SJCRH30 (cell line): ENCODE data around the gene TNC. TPM values are rescaled to one million over a fixed set of nuclear protein-coding genes. Genes with fewer than 3 reads are reported as not detected.

Source experiments
- DNase-seq, 2 experiments: peaks; one replicate each; pipeline ENCODE4 v3.0.0-alpha.2; 2015 to 2020
- H3K27ac ChIP-seq: fragments of 250-450 bp; sonication (Bioruptor Pico); 2 replicates; pipeline ENCODE4 v1.5.1; 2020; ENCODE audit warnings: mild to moderate bottlenecking, moderate library complexity
- H3K27me3 ChIP-seq: fragments of 250-450 bp; sonication (Bioruptor Pico); 2 replicates; pipeline ENCODE4 v1.5.1; 2020; ENCODE audit warnings: mild to moderate bottlenecking, moderate library complexity
- H3K36me3 ChIP-seq: fragments of 250-450 bp; sonication (Bioruptor Pico); 2 replicates; pipeline ENCODE4 v1.5.1; 2020; ENCODE audit warnings: mild to moderate bottlenecking, moderate library complexity
- H3K4me1 ChIP-seq: fragments of 250-450 bp; sonication (Bioruptor Pico); 2 replicates; pipeline ENCODE4 v1.5.1; 2020; ENCODE audit warnings: mild to moderate bottlenecking, moderate library complexity
- H3K4me3 ChIP-seq: fragments of 250-450 bp; sonication (Bioruptor Pico); 2 replicates; pipeline ENCODE4 v1.5.1; 2020; ENCODE audit warnings: mild to moderate bottlenecking, moderate library complexity
- H3K9me3 ChIP-seq: fragments of 250-450 bp; sonication (Bioruptor Pico); replicated peaks from 2 replicates; pipeline ENCODE4 v1.5.1; 2020; ENCODE audit warnings: mild to moderate bottlenecking, moderate library complexity
- total RNA-seq: library from RNA; depleted of rRNA; stranded (reverse); fragments of >200 nt; shearing (Covaris generic); gene quantifications from 2 replicates; pipeline ENCODE4 v1.2.3, GENCODE V29; 2014

The TNC gene
- total RNA-seq, 1 experiment from 2014 or later, result 181 TPM

DNA sequence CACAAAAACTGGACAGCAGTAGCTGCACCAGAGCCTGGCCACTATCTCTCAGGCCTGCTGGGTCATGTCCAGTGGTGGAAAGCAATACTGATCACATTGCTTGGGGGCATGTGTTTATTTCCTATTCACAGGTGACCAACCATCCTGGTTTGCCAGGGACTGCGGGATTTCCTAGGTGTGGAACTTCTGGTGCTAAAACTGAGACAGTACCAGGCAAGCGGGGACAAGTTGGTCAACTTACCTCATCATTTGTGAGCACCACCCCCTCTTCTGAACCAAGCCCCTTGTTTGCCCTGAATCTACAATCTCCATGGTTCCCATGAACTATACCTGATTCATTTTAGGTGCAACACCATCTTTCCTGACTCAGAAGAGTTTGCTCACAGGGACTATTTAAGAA, 81.3 kb downstream of the TNC start:
- H3K36me3 ChIP-seq, result peaks cover 93% of the 10 kb centered on the region
- H3K4me1 ChIP-seq, result no peaks in the 10 kb centered on the region; the same call in 1 of the 2 replicates
- no peak for DNase-seq
- no peaks in the 10 kb centered on the region for H3K27me3 ChIP-seq
- no peak overlapping the region for H3K27ac ChIP-seq
- H3K9me3 ChIP-seq, result no peaks in the 10 kb centered on the region
- no peak overlapping the region for H3K4me3 ChIP-seq

DNA sequence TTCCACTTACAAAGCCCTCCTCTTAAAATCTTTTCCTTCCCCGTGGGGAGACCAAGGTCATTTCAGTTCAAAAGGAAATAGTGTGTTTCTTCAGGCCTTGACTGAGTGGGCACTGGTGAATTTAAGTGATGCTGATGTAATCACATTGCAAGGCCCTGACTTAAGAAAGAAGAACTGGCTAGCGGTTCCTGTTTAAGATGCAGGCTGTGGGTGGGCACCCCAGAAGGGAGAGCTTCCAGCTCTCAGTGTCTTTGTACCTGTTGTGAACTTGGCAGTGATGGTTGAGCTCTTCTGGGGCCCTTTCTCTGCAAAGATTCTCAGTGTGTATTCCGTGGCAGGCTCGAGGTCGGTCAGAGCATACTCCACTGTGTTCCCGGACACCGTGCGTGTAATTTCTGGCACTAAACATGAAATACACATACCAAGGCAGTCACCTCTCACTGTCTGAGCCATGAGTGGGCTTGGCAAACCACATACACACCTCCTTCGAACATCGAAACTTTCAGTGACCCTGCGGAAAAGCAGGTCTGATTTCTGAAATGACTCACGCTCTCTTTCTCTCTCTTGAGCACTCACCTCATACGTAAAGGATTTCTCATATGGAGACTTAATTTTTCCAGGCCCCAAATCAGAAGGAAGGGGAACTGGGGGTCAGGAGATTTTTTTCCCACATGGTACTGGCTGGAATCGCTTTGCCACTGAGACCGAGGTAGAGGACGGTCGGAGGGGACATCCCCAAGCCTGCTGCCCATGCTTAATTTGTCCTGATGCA, 81.9 kb downstream of the TNC start:
- Histone ChIP-seq H3K36me3 (peaks cover 93% of the 10 kb centered on the region), H3K9me3 (no peaks in the 10 kb centered on the region), H3K4me3 (no peak overlapping the region), H3K4me1 (no peaks in the 10 kb centered on the region; the same call in 1 of the 2 replicates), H3K27ac (no peak overlapping the region), H3K27me3 (no peaks in the 10 kb centered on the region)
- DNase-seq, result no peak

DNA sequence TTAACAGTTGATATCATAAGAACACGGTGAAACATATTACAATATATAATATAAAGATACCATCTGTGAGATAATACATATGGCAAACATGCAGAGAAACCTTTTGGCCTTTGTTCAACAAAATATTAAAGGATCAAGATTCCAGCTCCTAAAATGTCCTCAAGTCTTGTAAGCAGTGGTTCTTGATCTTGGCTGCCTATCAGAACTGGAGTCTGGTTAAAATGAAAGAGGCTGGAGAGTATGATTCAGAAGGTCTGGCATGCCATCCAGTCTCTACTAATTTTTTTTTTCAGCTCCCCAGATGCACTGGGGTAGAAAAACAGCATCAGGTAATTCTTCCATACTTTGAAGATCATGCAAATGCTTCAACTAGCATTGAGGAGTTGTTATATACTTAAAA, 83.2 kb downstream of the TNC start:
- peaks cover 93% of the 10 kb centered on the region for H3K36me3 ChIP-seq

DNA sequence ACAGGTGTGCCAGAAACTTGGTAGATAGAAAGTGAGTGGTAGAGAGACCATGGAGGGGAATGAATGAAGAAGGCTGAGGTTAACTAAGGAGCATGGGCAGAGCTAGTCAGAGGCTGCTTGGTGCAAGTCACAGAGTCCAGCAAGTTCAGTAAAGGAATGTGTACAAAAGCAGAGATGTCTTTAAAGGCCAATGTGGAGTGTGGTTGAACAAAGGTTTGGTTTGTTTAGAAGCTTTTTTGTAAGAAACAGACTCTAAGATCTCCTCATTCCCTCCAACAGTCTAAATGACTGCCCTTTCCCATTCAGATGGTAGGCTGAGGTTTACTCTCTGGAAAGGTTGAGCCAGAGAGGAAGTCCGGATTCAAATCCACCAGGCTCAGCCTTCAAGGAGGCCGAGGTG, 84.2 kb downstream of the TNC start:
- no peaks in the 10 kb centered on the region; the same call in 1 of the 2 replicates for H3K4me1 ChIP-seq
- no peak overlapping the region for H3K27ac ChIP-seq
- peaks cover 92% of the 10 kb centered on the region for H3K36me3 ChIP-seq
- no peaks in the 10 kb centered on the region for H3K27me3 ChIP-seq
- DNase-seq, result no peak
- H3K4me3 ChIP-seq, result no peak overlapping the region
- H3K9me3 ChIP-seq, result no peaks in the 10 kb centered on the region

More for the DNA sequence above, 83.2 kb downstream of the TNC start:
- no peak overlapping the region for H3K27ac ChIP-seq
- no peaks in the 10 kb centered on the region for H3K9me3 ChIP-seq
- no peak overlapping the region for H3K4me3 ChIP-seq
- no peak for DNase-seq
- H3K4me1 ChIP-seq, result no peaks in the 10 kb centered on the region; the same call in 1 of the 2 replicates
- no peaks in the 10 kb centered on the region for H3K27me3 ChIP-seq

DNA sequence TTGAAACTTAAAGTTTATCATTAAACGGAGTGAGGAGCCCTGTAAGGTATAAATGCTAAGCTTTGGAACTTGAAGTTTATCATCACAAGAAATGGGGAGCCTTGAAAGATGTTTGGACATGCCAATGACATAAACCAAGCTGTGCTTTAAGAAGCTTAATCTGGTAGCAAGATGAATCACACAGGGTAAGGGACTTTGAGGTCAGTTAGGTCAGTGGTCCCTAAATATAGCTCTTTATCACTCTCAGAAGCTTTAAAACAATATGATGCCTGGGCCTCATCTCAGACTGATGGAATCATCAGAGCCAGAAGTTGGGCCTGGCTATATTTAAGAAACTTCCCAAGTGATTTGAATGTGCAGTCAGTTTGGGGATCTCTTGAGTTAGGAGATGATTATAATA, 85.7 kb downstream of the TNC start:
- Histone ChIP-seq H3K4me3 (no peak overlapping the region), H3K36me3 (peaks cover 92% of the 10 kb centered on the region), H3K27me3 (no peaks in the 10 kb centered on the region), H3K27ac (no peak overlapping the region), H3K9me3 (no peaks in the 10 kb centered on the region), H3K4me1 (no peaks in the 10 kb centered on the region; the same call in 1 of the 2 replicates)
- DNase-seq, result no peak

DNA sequence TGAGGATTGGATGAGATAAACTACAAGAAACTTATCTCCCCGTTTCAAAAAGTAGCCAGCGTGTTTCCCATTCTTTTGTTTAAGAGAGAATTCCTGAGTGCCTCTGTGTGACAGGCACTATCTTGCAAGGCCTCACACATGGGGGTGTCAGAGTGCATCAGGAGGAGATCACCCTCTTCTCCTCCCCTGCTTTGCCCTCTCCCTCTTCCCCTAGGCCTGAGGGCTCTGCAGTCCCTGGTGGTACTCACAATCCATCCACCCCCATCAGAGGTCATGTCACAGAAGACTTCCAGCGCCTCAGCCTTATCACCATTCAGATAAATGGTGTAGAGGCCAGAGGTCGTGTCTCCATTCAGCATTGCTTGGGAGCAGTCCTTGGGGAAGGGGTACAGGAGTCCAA, 88.0 kb downstream of the TNC start:
- Histone ChIP-seq H3K27ac (no peak overlapping the region), H3K27me3 (no peaks in the 10 kb centered on the region), H3K4me3 (no peak overlapping the region), H3K36me3 (peaks cover 88% of the 10 kb centered on the region), H3K4me1 (no peaks in the 10 kb centered on the region; the same call in 1 of the 2 replicates), H3K9me3 (no peaks in the 10 kb centered on the region)
- no peak for DNase-seq

DNA sequence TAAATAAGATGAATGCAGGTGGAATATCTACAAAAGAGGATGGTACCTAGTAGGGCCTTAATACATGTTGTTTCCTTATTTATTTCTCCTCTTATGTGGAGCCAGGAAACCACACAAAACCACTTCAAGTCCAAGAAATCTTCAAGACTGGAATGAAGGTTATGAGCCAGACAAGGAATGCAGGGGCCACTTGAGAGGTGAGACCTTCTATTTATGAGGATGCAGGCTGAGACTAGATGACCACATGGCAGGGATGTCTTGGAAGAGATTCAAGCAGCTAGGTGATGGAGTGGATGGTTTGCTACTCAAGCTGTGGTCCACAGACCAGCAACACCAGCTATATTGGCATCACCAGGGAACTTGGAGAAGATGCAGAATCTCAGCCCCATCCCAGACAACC, 92.2 kb downstream of the TNC start:
- DNase-seq, result no peak
- no peak overlapping the region for H3K27ac ChIP-seq
- peaks cover 5% of the 10 kb centered on the region; the same call in 1 of the 2 replicates for H3K4me1 ChIP-seq
- peaks cover 90% of the 10 kb centered on the region for H3K36me3 ChIP-seq
- H3K27me3 ChIP-seq, result no peaks in the 10 kb centered on the region
- H3K9me3 ChIP-seq, result no peaks in the 10 kb centered on the region
- H3K4me3 ChIP-seq, result no peak overlapping the region

DNA sequence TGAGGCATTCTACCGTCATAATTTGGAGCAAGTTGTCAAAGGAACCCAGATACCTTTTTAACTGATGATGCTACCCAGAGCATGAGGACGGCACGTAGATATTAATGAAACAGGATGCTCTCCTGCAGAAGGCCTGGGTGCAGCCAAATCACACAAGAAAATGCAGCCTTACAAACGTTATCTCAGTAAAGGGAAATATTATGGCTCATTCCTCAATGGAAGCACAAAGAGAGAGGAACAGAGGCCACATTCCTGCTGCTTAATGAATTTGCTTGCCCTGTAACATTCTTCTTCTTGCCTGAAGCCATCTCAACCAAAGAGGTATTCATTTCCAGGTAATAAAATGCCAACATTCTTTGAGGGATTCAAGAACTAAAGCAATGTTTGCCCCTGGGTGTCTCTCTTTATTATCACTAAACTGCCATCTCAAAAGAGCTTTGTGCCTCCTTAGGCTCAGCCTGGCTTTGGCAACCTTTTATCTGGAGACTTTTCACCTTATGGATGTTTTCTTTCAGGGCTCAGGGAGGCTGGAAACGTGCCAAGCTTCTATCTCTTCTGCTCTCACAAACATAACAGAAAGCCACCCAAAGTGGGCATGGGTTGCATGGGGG, 92.9 kb downstream of the TNC start:
- no peak for DNase-seq
- Histone ChIP-seq H3K4me1 (peaks cover 5% of the 10 kb centered on the region; the same call in 1 of the 2 replicates), H3K4me3 (no peak overlapping the region), H3K9me3 (no peaks in the 10 kb centered on the region), H3K27me3 (no peaks in the 10 kb centered on the region), H3K27ac (no peak overlapping the region), H3K36me3 (peaks cover 89% of the 10 kb centered on the region)

DNA sequence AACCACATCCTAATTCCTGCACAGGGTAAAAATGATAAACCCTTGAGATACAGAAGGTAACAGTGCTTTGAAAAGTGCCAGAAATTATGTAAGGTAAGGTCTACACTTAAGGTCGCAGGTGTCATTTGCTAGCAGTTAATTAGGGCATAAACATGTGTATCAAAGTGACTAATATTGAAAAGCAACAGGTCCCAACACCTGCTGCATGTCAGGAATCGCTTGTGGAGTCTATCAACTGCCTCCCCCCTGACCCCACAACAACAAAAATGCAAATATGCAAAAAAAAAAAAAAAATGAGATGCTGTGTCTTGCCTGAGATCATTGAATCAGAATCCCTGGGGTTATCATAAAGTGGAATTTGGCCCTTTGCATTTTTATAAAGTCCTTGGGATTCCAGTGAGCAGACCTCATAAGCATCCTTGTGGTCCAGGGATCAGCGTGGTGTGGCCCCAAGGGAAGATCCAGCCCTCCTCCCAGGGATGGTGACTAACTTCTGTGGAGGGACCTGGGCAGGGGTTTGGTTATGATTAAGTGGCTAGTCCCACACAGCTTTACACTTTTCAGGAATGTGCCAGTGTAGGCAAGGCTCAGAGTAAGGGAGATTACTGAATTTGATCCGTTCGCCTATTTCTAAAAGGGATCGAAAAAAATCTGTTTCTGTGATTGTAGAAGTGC, 95.1 kb downstream of the TNC start:
- Histone ChIP-seq H3K4me1 (peaks cover 5% of the 10 kb centered on the region; the same call in 1 of the 2 replicates), H3K27ac (no peak overlapping the region), H3K36me3 (peaks cover 77% of the 10 kb centered on the region), H3K9me3 (no peaks in the 10 kb centered on the region), H3K4me3 (no peak overlapping the region), H3K27me3 (no peaks in the 10 kb centered on the region)
- DNase-seq, result peak; percentile 28 to 59

DNA sequence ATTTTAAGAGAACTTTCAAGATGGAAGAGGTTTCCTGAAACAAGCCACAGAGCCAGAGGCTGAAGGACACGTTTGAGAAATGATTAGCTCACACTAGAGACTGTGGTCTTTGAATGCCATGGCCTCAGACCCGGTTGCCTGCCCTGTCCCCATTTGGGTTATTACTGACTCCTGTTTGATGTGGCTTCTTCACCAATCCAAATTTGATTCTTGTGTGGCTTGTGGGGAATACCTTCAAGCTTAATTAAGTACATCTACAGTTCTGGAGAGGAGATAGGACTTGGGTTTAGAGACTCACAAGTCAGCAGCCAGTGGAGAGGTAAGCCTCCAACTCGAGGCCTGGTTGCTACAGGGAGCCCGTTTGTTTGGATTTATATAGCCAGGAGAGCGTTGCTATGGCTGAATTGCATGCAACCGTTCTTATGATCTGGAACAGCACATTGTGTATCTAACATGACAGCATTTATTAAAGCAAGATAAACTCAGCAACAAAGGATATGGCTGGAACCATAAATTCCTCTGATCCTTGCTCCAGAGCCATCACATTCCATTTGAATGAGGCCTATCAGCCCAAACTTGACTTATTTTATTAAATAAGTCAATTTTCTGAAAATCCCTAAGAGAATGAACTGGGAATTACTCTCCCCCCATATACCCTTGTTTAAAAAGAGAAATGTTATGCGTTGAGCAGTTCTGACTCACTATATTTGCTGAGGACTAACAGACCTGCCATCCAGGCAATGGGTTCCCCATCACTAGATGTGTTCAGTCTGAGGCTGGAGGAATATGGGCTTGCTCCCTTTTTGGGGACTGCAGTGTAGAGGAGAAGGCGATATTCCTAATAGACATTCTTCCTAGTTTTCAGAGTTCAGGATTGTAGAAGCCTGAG, 99.2 kb downstream of the TNC start:
- Histone ChIP-seq H3K4me3 (no peak overlapping the region), H3K9me3 (no peaks in the 10 kb centered on the region), H3K27ac (no peak overlapping the region), H3K4me1 (peaks cover 5% of the 10 kb centered on the region; the same call in 1 of the 2 replicates), H3K27me3 (no peaks in the 10 kb centered on the region), H3K36me3 (peaks cover 41% of the 10 kb centered on the region)
- no peak for DNase-seq

DNA sequence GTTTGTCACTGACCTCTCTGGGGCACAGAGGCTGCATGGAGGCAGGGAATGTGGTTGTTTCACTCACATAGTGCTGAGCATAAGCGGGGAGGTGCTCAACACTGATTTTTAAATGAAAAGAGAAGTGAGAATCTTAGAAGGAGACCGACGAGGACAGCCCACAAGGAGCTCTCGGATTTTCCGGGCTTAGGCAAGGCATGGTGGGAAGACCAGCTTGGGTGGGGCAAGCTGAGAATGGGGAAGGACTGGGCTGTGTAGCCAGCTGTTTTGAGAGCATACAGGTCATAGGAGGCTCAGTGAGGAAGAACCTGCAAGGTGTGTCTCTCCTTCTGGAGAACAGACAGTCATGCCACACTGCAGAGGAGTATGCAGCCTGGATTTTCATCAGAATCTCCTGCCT, 101.6 kb downstream of the TNC start:
- DNase-seq, result no peak
- Histone ChIP-seq H3K4me1 (no peaks in the 10 kb centered on the region), H3K27ac (no peak overlapping the region), H3K9me3 (no peaks in the 10 kb centered on the region), H3K4me3 (no peak overlapping the region), H3K36me3 (peaks cover 19% of the 10 kb centered on the region), H3K27me3 (no peaks in the 10 kb centered on the region)

DNA sequence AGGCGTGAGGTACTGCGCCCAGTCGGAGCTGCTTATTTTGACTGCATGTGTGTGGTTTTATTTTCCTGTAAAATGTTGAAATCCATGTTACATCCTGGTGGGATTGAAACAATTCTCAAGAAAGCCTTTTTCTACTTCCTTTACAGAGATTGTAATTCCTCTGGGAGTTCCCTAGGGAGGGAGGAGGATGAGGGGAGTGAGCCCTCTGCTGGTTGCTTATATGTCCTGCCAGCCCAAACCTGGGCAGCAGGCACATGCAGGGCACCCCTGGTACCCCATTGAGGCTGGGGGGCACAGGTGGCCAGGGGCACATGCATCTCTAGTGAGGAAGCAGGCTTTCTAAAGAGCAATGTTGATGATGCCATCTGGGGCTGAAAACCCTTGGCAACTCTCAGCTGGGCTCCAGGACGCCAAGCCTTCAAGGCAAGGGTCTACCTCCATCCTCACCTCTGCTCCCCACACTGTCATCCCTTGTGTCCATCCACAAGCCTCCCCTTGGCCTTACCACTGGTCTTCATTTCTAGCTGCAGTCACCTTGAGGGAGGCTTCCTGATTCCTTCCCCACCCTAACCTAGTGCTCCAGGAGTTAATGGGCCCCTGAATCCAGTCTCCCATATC, 102.8 kb downstream of the TNC start:
- Histone ChIP-seq H3K9me3 (no peaks in the 10 kb centered on the region), H3K27me3 (no peaks in the 10 kb centered on the region), H3K4me1 (0 out of 2 replicates have a peak, but pooled peaks cover 3% of the 10 kb centered on the region), H3K36me3 (peaks cover 7% of the 10 kb centered on the region), H3K4me3 (no peak overlapping the region), H3K27ac (no peak overlapping the region)
- peak; percentile 53 to 73 for DNase-seq

DNA sequence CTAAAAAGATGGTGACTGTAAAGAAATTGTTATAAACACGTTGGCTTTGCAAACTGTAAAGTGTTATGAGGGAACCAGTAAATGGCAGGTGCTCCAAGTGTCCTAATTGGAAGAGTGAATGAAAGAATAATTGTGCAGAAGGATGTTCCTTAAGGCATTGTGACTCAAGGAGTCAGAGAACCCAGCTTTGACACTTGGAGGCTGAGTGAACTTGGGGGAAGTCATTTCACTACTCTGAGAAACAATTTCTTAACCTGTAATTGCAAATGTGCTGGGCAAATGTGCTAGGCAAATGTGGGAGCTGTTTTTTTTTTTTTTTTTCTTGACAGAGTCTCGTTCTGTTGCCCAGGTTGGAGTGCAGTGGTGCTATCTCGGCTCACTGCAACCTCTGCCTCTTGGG, 103.5 kb downstream of the TNC start:
- 0 out of 2 replicates have a peak, but pooled peaks cover 3% of the 10 kb centered on the region for H3K4me1 ChIP-seq
- no peak for DNase-seq
- H3K9me3 ChIP-seq, result no peaks in the 10 kb centered on the region
- no peak overlapping the region for H3K27ac ChIP-seq
- H3K36me3 ChIP-seq, result peaks cover 2% of the 10 kb centered on the region; the same call in 1 of the 2 replicates
- H3K27me3 ChIP-seq, result no peaks in the 10 kb centered on the region
- no peak overlapping the region for H3K4me3 ChIP-seq

DNA sequence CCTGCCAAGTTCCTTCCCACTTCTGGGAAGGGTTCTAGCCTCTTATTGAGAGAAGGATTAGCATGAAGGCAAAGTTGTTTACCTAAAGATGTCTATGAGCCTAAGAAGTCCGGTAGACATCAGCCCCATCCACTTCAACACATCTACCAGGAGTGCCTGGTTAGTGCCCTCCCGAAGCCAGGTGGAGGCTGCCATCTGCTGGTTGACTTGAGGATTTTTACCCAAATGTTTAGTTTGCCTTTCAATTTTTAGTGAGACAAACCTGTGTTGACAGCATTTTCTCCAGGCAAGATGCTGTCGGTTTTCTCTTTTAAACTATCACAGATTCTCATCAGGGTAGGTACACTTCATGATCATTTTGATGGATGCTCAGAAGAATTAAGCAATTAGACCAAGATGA, 104.0 kb downstream of the TNC start:
- no peaks in the 10 kb centered on the region for H3K36me3 ChIP-seq
- peaks cover 4% of the 10 kb centered on the region for H3K4me1 ChIP-seq
- no peak overlapping the region for H3K27ac ChIP-seq
- H3K9me3 ChIP-seq, result no peaks in the 10 kb centered on the region
- H3K27me3 ChIP-seq, result no peaks in the 10 kb centered on the region
- H3K4me3 ChIP-seq, result no peak overlapping the region
- peak; percentile 78 to 91 for DNase-seq
